Measurements from ENCODE around the gene VAT1.

- no peak for TF ChIP-seq EZH2phosphoT487 (IDR thresholded peaks at IDR 0.05; ENCODE audit: insufficient read depth, low read depth)
- no peak for TF ChIP-seq EZH2 (IDR thresholded peaks at IDR 0.05; ENCODE audit: insufficient read depth, poor library complexity, severe bottlenecking)
Measured at GRCh38 chr17:43025766-43026537, 3.8 kb upstream of the VAT1 start.
